Smooth muscle cell (in vitro differentiated cells): Measurements from ENCODE around the gene CCDC32. TPM values are rescaled to one million over a fixed set of nuclear protein-coding genes. Genes with fewer than 3 reads are reported as not detected.

Source experiments
- DNase-seq: peaks from one replicate; lab custom pipeline; 2025; ENCODE audit not compliant: unreplicated experiment; lab: John Stamatoyannopoulos, UW
- H2AFZ ChIP-seq: fragments of 200-600 bp; sonication (generic); 2 replicates; pipeline ENCODE4 v1.6.0; 2016; ENCODE audit warnings: antibody characterized with exemption, low read depth, mild to moderate bottlenecking
- H3F3A ChIP-seq: fragments of 200-600 bp; sonication (generic); 2 replicates; pipeline ENCODE4 v1.6.0; 2017; ENCODE audit warnings: antibody characterized with exemption, low read depth
- H3K27ac ChIP-seq: fragments of 200-600 bp; sonication (generic); 2 replicates; pipeline ENCODE4 v1.5.1; 2016; ENCODE audit warnings: low read depth, mild to moderate bottlenecking
- H3K27me3 ChIP-seq: fragments of 200-600 bp; sonication (generic); 2 replicates; pipeline ENCODE4 v1.6.1; 2016; ENCODE audit warnings: low read depth, mild to moderate bottlenecking
- H3K36me3 ChIP-seq: fragments of 200-600 bp; sonication (generic); 2 replicates; pipeline ENCODE4 v1.5.1; 2016; ENCODE audit warnings: low read depth
- H3K4me1 ChIP-seq: fragments of 200-600 bp; sonication (generic); 2 replicates; pipeline ENCODE4 v1.5.1; 2016; ENCODE audit warnings: low read depth
- H3K4me2 ChIP-seq: fragments of 200-600 bp; sonication (generic); 2 replicates; pipeline ENCODE4 v1.6.0; 2016; ENCODE audit warnings: mild to moderate bottlenecking
- H3K4me3 ChIP-seq: fragments of 200-600 bp; sonication (generic); 2 replicates; pipeline ENCODE4 v1.5.1; 2016; ENCODE audit warnings: mild to moderate bottlenecking
- H3K79me2 ChIP-seq: fragments of 200-600 bp; sonication (generic); 2 replicates; pipeline ENCODE4 v1.6.0; 2016; ENCODE audit warnings: low read depth, mild to moderate bottlenecking
- H3K9ac ChIP-seq: fragments of 200-600 bp; sonication (generic); 2 replicates; pipeline ENCODE4 v1.6.0; 2016; ENCODE audit warnings: low read depth
- H3K9me3 ChIP-seq: fragments of 200-600 bp; sonication (generic); replicated peaks from 2 replicates; pipeline ENCODE4 v1.5.1; 2016; ENCODE audit warnings: low read depth
- H4K20me1 ChIP-seq: fragments of 200-600 bp; sonication (generic); 2 replicates; pipeline ENCODE4 v1.6.0; 2016; ENCODE audit warnings: low read depth
- CTCF ChIP-seq: fragments of 200-600 bp; sonication (generic); IDR thresholded peaks from 2 replicates; pipeline ENCODE4 v1.5.1; 2017; ENCODE audit warnings: borderline replicate concordance, mild to moderate bottlenecking, antibody characterized with exemption; ENCODE audit not compliant: insufficient read depth, poor library complexity, severe bottlenecking
- WGBS: methylation state at CpG from one replicate; pipeline ENCODE4 v1.1.7; 2016; ENCODE audit warnings: low lambda C conversion rate; 5-methylcytosine and 5-hydroxymethylcytosine counted together
- polyA plus RNA-seq: library from polyadenylated mRNA; unstranded; fragments of >200 nt; fragmentation: Nextera tagmentation; extraction: Ambion mirVana; gene quantifications from 2 replicates; pipeline ENCODE4 v1.2.1, GENCODE V29; 2016
- total RNA-seq: library from RNA; depleted of rRNA; stranded (reverse); fragments of >200 nt; gene quantifications from 2 replicates; pipeline ENCODE4 v1.2.3, GENCODE V29; 2014

Gene CCDC32
- total and polyA plus RNA-seq, 2 experiments from 2014 or later: 16.2 to 20.6 TPM

DNA sequence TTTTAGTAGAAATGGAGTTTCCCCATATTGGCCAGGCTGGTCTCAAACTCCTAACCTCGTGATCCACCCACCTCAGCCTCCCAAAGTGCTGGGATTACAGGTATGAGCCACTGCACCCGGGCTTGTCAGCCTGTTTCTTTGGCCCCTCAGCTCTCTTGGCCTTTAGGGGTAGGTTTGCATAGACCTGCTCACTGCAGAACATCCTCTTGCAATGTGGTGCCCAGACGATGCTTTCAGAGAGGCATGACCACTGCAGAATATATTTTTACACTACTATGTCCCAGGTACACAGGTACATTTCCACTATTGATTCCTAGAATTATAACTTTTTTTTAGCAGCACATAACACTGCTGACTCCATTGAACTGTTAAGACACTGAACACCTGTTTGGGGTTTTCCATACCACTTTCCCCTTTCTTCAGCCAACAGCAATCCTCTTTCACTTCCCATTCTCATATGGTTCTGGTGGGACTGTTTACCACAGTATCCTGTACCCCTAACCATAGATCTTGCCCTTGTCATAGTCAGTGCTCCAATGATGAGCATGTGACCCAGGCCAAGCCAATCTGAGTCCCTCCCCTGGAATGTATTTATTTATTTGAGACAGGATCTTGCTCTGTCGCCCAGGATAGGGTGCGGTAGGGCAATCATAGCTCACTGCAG is 21.1 kb downstream of the CCDC32 start:
- Histone ChIP-seq H3K9me3 (no peaks in the 10 kb centered on the region), H3K36me3 (no peaks in the 10 kb centered on the region), H3K9ac (no peak overlapping the region), H4K20me1 (no peaks in the 10 kb centered on the region), H3K4me2 (no peak overlapping the region), H2AFZ (no peak overlapping the region), H3K27ac (no peak overlapping the region), H3K79me2 (no peaks in the 10 kb centered on the region), H3K27me3 (no peaks in the 10 kb centered on the region), H3K4me1 (no peaks in the 10 kb centered on the region), H3K4me3 (no peak overlapping the region), H3F3A (no peaks in the 10 kb centered on the region)
- no peak for TF ChIP-seq CTCF
- WGBS: 96% methylated on average over 5 of the region's 5 CpGs
- no peak for DNase-seq

DNA sequence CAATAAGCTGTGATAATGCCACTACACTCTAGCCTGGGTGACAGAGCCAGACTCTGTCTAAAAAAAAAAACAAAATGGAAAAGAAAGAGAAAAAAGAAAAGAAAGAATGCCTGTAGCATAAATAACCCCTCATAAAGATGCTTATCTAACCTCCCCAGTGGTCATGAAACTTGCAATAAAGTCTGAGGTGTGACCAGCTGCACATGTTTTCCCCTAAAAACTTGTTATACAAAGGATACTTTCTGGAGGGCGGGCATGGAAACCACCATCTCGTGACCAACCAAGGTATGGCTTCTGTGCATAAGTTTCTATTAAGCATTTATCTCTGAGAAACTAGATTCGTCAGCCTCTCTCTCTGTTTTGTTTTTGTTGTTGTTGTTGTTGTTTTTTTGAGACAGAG is 21.8 kb downstream of the CCDC32 start:
- Histone ChIP-seq H4K20me1 (no peaks in the 10 kb centered on the region), H3K79me2 (no peaks in the 10 kb centered on the region), H3K4me3 (no peak overlapping the region), H3K27me3 (no peaks in the 10 kb centered on the region), H3K9ac (no peak overlapping the region), H3K27ac (no peak overlapping the region), H3F3A (no peaks in the 10 kb centered on the region), H3K36me3 (no peaks in the 10 kb centered on the region), H3K4me1 (no peaks in the 10 kb centered on the region), H3K4me2 (no peak overlapping the region), H3K9me3 (no peaks in the 10 kb centered on the region), H2AFZ (no peak overlapping the region)
- no peak for TF ChIP-seq CTCF
- no peak for DNase-seq
- 94% methylated on average over 3 of the region's 3 CpGs for WGBS

- Histone ChIP-seq H2AFZ (no peak overlapping the region), H3K79me2 (no peaks in the 10 kb centered on the region), H3K9ac (no peak overlapping the region), H3K4me3 (no peak overlapping the region), H3K4me2 (no peak overlapping the region), H3K36me3 (no peaks in the 10 kb centered on the region), H3K27me3 (no peaks in the 10 kb centered on the region), H3K4me1 (no peaks in the 10 kb centered on the region), H4K20me1 (no peaks in the 10 kb centered on the region), H3K9me3 (no peaks in the 10 kb centered on the region), H3F3A (no peaks in the 10 kb centered on the region), H3K27ac (no peak overlapping the region)
- no peak for DNase-seq
- WGBS: 88% methylated on average over 6 of the region's 6 CpGs
- TF ChIP-seq CTCF: no peak
Observed at GRCh38 chr15:40538976-40539375, 25.9 kb downstream of the CCDC32 start.

GRCh38 chr15:40536501-40536900 is 28.3 kb downstream of the CCDC32 start:
- TF ChIP-seq CTCF: no peak
- Histone ChIP-seq H3F3A (no peaks in the 10 kb centered on the region), H3K9me3 (no peaks in the 10 kb centered on the region), H3K36me3 (no peaks in the 10 kb centered on the region), H2AFZ (no peak overlapping the region), H3K27me3 (no peaks in the 10 kb centered on the region), H4K20me1 (no peaks in the 10 kb centered on the region), H3K4me2 (no peak overlapping the region), H3K79me2 (no peaks in the 10 kb centered on the region), H3K4me3 (no peak overlapping the region), H3K4me1 (no peaks in the 10 kb centered on the region), H3K9ac (no peak overlapping the region), H3K27ac (no peak overlapping the region)
- WGBS: 95% methylated on average over 5 of the region's 5 CpGs
- DNase-seq: no peak
